HepG2 (cell line): ENCODE results near the gene SNX2. TPM values are rescaled to one million over a fixed set of nuclear protein-coding genes. Genes with fewer than 3 reads are reported as not detected.

ENCODE experiments used
- AGO1 ChIP-seq: fragments of 200-400 bp; formaldehyde crosslinking; IDR thresholded peaks from 2 replicates; pipeline ENCODE4 v1.6.1; 2017; ENCODE audit warnings: mild to moderate bottlenecking, low read depth, low read length, moderate library complexity; ENCODE audit not compliant: poor library complexity, severe bottlenecking
- DR1 ChIP-seq: sonication (generic); formaldehyde crosslinking; IDR thresholded peaks from 2 replicates; pipeline ENCODE4 v1.8.0; 2021; ENCODE audit warnings: mild to moderate bottlenecking, missing genetic modification reagents, inconsistent platforms
- RFX5 ChIP-seq: IDR thresholded peaks from 2 replicates; pipeline ENCODE4 v1.6.1; 2011; ENCODE audit warnings: low read depth, low read length, improper control_type of control experiment
- SMAD9 ChIP-seq: sonication (generic); formaldehyde crosslinking; IDR thresholded peaks from 2 replicates; pipeline ENCODE4 v1.5.1; 2020; ENCODE audit warnings: mild to moderate bottlenecking, missing genetic modification reagents
- ZNF253 ChIP-seq: sonication (generic); formaldehyde crosslinking; IDR thresholded peaks from 2 replicates; pipeline ENCODE4 v1.8.0; 2022; ENCODE audit warnings: mild to moderate bottlenecking, missing genetic modification reagents, borderline replicate concordance
- polyA plus RNA-seq, 8 experiments: library from polyadenylated mRNA; depleted of rRNA in 3 of 8; stranded (reverse) in 7 of 8; unstranded in 1 of 8; fragments of >200 nt; fragmentation: Illumina TruSeq in 4 of 8; extraction: Trizol in 4 of 8; gene quantifications; 2 replicates each; pipeline versions ENCODE4 v1.2.1 to v1.2.3, GENCODE V29; 2011 to 2016; ENCODE audit warnings: low read depth in 4 of 8, missing spikeins in 1 of 8, mixed read lengths in 1 of 8; ENCODE audit not compliant: insufficient read depth in 1 of 8
- total RNA-seq, 5 experiments: library from RNA; depleted of rRNA; stranded (reverse); fragments of >200 nt; fragmentation: Illumina TruSeq; extraction: Trizol; gene quantifications; 2 replicates each; pipeline ENCODE4 v1.2.3, GENCODE V29; 2016; ENCODE audit warnings: low read depth in 1 of 5
- TF ChIP-seq, protein P1 (sequence below), 2 experiments: IDR thresholded peaks; 2 replicates each; pipeline ENCODE4 v1.6.1; 2011 to 2012; ENCODE audit warnings: low read length in 2 of 2, borderline replicate concordance in 1 of 2, low read depth in 1 of 2, mild to moderate bottlenecking in 1 of 2, moderate library complexity in 1 of 2

The SNX2 gene
- total and polyA plus RNA-seq, 2 of the 13 experiments (the other 11 are each of a cell fraction or from before 2014, with no cell fraction given): 26.4 to 78.8 TPM

DNA sequence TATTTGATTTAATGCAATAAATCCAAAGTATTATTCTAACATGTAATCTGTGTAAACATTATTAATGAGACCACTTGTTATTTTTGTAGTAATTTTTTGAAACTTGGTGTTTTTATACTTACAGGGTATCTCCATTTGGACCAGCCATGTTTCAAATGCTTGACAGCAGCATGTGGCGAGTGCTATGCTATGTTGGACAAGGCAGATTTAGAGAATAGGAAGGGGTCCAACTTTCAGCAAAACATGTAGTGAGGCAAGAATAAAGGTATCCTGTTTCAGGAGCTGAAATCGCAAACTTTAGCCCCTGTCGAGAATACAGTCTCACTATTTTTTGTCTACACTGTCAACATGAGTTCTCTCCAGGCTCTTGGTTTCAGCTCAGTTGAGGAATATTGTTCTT is 104.2 kb downstream of the SNX2 start (continued):
- TF ChIP-seq, protein P1, sequence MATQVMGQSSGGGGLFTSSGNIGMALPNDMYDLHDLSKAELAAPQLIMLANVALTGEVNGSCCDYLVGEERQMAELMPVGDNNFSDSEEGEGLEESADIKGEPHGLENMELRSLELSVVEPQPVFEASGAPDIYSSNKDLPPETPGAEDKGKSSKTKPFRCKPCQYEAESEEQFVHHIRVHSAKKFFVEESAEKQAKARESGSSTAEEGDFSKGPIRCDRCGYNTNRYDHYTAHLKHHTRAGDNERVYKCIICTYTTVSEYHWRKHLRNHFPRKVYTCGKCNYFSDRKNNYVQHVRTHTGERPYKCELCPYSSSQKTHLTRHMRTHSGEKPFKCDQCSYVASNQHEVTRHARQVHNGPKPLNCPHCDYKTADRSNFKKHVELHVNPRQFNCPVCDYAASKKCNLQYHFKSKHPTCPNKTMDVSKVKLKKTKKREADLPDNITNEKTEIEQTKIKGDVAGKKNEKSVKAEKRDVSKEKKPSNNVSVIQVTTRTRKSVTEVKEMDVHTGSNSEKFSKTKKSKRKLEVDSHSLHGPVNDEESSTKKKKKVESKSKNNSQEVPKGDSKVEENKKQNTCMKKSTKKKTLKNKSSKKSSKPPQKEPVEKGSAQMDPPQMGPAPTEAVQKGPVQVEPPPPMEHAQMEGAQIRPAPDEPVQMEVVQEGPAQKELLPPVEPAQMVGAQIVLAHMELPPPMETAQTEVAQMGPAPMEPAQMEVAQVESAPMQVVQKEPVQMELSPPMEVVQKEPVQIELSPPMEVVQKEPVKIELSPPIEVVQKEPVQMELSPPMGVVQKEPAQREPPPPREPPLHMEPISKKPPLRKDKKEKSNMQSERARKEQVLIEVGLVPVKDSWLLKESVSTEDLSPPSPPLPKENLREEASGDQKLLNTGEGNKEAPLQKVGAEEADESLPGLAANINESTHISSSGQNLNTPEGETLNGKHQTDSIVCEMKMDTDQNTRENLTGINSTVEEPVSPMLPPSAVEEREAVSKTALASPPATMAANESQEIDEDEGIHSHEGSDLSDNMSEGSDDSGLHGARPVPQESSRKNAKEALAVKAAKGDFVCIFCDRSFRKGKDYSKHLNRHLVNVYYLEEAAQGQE (IDR thresholded peaks at IDR 0.05; ENCODE audit: borderline replicate concordance in 1 of 2, low read depth in 1 of 2, low read length in 2 of 2): no peak
- TF ChIP-seq ZNF253 (CRISPR knock-in tag) (no peak), SMAD9 (CRISPR knock-in tag) (no peak), AGO1 (no peak), RFX5 (no peak), DR1 (CRISPR knock-in tag) (no peak)

Other genes starting within 250 kb of the SNX2 start
- 23.7 and 29.2 TPM in 2 replicates for gene SNX24, start 70.5 kb downstream of the SNX2 start, total RNA-seq (2016; rRNA removed; fragmentation: Illumina TruSeq; extraction: Trizol)
- 7.2 and 7.8 TPM in 2 replicates for gene SNX24, start 70.5 kb downstream of the SNX2 start, polyA plus RNA-seq (2011; rRNA removed)